Fibroblast of skin of scalp (primary cell): ENCODE results near the gene PSENEN.
"Not testable (repeated sequence)": the region's sequence is repeated elsewhere in the genome, so short reads cannot be mapped to it uniquely, and the experiment has no call there.

ENCODE experiments used
- DNase-seq: peaks from one replicate; pipeline ENCODE4 v3.0.0-alpha.2; 2013

Gene PSENEN

DNA sequence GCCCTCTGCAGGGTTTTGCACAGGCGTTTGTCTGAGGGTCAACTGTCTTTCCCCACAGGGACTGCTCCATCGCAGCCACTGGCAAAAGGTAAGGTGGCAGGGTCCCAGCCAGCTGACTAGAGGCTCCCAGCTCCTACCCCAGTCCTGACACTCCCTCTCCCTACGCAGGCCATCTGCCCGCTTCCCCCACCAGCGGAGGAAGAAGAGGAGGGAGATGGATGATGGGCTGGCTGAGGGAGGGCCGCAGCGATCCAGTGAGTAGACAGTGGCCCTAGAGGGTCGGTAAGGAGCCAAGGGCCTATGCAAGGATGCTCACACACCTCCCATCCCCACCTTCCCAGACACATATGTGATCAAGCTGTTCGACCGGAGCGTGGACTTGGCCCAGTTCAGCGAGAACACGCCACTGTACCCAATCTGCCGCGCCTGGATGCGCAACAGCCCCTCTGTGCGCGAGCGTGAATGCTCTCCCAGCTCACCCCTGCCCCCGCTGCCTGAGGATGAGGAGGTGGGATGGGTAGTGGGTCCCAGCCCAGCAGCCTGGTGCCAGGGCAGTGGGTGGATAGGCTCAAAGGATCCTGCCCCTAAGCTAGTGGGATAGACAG lies 7.4 kb downstream of the PSENEN start:
- no peak for DNase-seq

DNA sequence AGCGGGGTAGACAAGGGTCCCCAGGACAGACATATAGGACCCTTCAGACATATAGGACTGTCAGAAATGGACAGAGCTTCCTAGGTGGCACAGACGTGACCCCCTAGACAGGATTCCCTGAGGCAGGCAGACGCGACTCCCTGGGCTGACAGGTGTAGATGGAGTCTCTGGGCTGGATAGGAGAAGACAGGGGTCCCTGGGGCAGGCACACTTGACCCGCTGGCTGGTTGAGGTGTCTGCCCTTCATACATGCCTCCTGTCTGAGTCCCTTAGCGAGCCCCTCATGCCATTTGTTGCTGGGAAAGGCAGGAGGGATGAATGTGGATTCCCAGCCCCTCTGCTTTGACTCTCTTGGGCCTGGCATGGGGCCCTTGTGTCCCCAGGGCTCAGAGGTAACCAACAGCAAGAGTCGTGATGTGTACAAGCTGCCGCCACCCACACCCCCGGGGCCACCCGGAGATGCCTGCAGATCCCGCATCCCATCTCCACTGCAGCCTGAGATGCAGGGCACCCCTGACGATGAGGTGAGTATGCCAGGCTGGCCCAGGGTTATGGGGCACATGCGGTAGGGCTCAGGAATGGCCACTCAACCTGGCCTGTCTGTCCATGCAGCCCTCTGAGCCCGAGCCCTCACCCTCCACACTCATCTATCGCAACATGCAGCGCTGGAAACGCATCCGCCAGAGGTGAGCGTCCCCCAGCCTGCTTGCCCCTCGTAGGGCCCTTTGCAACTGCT lies 8.4 kb downstream of the PSENEN start:
- DNase-seq, result no peak

DNA sequence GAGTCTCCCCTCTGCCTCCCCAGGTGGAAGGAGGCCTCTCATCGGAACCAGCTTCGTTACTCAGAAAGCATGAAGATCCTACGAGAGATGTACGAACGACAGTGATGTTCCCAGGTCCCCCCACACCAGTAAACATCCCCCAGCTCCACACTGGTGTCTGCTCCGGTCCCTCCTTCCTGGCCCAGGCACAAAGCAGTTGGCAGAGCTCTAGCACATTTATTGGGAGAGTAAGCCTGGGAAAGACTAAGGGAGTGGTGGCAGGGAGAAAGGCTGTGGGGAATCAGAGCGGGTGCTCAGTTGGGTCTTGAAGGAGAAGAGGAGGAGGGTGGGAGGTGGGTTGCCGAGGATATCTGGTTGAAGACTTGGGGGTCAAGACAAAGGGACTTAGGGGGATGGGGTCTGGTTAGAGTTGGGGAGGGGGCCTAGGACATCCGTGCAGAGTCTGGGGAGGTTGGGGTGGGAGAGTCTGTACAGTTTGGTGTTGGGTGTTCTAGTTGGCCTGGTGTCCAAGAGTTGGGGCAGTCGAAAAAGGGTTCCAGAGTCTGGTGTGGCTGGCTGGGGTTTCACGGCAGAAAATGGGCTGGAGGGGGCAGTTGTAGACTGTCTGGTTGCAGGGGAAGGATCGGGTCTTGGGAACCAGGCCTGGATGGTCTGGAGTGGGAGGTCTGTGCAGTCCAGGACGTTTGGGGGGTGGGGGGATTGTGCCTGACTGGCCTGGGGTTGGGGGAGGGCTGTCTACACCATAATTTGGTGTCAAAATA lies 9.1 kb downstream of the PSENEN start:
- DNase-seq, result no peak

DNA sequence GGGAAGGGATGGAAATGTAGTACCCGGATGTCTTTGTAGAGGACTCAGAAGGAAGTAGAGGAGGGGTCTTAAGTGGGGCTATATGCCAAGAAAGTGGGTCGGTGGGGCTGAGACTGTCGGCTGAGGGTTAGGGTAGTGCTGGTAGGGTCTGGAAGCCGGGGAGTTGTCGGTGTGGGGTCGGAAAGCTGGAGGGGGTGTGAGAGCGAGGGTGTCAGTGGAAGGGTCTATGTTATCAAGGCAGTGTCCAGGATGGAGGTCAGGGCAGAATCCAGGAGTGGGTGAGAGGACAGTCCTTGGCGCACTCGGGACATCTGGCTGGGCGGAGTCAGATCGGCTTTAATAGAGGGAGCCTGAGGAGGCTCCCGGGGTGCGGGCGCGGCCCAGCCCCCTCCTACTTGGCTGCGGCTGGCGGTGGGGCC lies 9.7 kb downstream of the PSENEN start:
- no peak for DNase-seq

DNA sequence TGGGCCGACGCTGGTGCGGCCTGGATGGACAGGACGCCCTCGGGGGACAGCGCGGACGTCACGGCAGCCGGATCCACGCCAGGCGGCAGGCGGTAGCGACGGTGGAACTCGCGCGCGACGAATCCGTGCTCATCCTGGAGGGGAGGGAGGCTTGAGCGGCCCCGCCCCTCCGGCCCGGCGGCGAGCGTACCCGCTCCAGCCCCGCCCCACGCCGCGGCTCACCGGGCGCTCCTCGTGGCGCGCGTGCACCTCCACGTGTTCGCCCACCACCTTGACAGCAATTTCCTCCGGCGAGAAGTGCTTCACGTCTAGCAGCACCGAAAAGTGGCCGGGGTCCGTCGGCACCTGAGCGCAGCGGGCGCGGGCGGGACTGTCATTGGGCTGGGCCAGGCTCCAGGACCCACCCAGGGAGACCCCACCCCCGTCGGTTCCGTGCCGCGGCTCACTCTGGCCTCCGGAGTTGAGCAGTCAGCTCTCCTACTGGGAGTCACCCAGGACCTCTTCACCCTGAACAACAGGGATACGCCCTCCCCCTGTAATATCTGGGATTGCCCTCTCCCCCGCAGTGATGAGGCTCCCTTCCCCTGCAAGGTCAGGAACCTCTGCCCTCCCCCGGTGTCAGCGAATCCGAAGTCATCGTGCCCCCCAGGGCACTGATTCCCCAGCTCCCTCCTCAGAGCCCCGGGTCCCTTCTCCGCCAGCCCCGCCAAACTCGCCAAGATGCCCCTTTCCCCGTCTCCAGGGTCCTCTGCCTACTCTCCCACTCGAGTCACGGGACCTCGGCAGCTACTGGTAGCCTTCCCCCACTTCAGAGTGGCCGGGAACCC lies 10.3 kb downstream of the PSENEN start:
- DNase-seq, result peak; percentile 47

DNA sequence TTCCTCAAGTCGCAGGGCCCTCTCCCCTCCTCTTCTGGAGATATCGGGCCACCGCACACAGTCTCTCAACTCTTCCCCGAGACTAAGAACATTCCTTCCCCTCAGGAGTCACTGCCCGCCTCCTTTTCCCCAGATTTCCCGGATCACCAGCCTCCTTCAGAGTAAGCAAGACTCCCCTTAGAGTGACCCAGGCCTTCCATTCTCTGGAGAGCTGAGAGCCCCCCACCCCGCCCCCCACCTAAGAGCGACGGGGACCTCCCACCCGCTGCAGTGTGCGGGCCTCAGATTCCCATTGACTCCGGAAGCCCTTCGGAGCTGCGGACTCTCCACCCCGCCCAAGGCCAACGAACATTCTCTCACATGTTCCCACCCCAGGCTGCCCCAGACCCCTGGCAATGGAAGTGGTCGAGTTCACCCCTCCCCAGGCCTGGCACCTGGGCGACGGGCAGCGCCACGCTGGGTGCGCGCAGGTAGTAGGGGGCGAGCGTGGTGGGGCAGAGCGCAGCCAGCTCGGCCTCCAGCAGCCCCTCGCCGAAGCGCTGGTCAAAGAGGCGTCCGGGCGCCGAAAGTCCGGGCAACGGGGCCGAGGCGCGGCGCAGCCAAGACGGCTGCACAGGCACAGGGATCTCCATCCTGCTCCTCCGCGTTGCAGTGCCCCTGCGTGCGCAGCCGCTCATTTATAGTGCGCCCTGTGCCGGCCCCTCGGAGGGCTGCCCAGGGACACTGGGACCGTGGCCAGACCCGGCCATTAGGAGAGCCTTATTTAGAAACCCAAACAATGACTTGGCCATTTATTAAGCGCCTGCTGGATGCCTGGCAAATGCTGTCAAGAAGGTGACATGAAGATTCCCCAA lies 11.2 kb downstream of the PSENEN start, which contains the start of gene HSPB6:
Gene HSPB6, minus strand, starts transcription at position 653 of the 854 bp plus-strand sequence. Its CDS starts 21 bp downstream, at position 632.
- peak; percentile 64 for DNase-seq

DNA sequence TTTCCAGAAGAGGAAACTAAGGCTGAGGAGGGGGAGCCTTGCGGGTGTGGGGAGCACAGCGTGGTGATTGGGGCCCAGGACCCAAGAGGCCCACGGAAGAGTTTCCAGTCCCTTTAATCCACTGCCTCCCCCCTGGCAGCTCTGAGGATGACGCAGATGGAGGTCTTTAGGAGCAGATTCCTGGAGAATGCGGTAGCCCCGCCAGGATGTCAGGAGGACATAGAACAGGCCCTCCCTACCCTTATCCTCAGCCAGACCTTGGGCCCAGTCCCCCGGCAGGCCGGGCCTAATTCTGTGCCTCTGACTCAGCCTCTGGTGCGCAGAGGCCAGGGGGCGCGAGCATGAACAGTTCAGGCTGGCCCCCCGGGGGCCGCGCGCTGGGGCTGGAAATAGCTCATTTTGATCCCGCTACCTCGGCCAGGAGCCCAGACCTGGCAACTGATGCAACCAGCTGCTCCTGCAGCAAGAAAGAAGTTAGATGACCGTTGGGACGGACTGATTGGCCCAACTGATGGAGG lies 11.8 kb downstream of the PSENEN start:
- DNase-seq, result peak; percentile 92

DNA sequence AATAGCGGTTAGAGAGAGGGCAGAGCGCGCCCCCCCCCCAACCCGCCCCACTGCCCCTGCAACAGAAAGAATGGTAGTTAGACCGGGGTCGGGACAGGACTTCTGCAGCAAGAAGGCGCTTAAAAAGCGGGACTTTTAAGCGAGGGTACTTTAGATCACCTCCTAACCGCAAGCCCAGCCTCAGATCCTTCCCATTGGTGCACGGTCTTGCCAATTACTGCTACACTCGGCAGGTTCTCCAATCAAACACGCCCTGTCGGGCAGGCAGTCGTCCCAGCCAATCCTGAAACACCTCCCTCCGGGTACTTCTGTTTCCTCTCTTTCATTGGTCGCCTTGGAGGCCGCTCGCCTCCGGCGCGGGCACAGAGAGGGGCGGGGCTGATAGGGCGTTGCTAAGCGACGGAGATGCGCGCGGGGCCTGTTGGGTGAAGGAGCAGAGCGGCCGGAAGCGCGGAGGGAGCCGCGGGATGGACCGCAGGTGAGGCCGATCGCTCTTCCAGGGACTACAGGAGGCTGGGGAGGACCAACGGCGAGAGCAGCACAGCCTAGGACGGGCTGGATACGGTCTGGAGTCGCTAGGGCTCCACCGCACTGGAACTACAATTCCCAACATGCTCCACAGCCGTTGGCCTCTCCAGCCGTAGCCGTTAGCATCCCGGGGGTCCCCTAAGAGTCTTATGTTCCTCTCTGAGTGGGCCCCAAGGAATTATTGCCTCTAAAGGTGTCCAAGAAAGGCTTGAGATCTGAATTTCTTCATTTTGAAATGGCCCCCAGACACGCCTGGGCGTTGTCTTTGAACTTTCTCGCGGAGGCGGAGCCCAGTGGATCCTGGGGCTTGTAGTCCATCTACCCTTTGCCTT lies 12.5 kb downstream of the PSENEN start, which contains the start of gene PROSER3:
Gene PROSER3, plus strand, starts transcription at position 428 of the 860 bp plus-strand sequence. Its CDS starts 40 bp downstream, at position 468.
- peak; percentile 100 for DNase-seq

DNA sequence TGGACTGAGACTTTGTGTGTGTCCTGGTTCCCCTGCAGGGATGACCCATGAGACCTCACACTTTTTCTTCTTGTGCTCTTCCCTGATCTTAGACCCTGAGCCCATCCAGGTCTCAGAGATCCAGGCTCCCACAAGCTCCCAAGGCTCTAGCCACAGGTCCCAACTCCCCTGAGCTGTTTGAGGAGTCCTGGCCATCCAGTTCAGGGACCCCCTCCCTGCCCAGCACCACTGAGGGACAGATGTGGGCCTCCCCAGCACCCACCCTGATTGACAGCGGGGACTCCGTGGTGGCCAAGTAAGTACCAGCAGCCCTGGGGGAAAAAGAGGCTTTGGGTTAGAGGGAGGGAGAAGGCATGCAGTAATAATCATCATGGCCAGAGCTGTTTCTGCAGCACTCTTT lies 14.2 kb downstream of the PSENEN start:
- DNase-seq, result no peak

DNA sequence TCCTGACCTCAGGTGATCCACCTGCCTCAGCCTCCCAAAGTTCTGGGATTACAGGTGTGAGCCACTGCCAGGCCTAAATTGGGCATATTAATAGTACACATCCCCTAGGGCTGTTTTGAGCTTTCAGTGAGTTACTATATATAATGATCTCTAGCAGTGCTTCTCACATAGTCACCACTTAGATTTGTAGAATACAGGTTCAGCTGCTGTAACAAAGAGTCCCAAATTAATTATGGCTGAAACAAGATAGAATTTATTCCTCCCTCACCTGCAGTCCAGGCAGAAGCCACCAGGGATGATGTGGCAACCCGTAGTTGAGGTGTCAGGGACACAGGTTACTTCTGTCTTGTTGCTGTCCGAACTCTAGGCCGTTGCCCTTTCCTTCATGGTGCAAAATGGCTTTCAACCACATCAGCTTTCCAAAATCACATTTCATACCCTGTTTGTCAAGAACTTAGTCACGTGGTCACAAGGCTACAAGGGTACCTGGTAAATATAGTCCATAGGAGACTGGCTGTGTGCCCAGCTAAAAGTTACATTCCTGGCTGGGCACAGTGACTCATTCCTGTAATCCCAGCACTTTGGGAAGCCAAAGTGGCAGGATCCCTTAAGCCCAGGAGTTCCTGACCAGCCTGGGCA lies 15.4 kb downstream of the PSENEN start:
- no peak for DNase-seq

DNA sequence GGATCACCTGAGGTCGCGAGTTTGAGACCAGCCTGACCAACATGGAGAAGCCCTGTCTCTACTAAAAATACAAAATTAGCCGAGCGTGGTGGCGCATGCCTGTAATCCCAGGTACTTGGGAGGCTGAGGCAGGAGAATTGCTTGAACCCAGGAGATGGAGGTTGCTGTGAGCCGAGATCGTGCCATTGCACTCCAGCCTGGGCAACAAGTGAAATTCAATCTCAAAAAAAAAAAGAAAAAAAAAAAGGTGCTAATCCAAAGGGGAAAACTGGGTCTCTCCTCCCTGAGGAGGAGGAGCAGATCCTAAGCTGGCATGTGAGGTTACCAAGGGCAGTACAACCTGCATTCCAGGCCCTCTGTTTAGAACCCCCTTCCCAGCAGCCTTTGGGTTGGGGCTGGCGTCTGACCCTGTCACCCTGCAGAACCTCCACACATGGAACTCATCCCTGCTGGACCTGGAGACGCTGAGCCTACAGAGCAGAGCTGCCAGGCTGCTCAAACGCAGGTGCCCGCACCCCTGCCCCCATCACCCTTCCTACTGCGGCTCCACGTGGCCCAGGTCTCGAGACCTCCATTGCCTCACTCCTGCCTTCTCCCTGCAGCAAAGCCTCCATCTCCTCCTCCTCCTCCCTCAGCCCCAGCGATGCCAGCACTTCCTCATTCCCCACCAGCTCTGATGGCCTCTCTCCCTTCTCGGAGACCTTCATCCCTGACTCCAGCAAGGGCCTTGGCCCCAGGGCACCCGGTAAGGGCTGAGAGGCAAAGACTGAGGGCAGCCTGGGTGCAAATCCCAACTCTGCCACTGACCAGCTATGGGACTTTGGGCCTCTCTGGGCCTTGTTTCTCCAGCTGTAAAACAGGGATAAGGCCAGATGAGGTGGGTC lies 19.2 kb downstream of the PSENEN start:
- no peak for DNase-seq

DNA sequence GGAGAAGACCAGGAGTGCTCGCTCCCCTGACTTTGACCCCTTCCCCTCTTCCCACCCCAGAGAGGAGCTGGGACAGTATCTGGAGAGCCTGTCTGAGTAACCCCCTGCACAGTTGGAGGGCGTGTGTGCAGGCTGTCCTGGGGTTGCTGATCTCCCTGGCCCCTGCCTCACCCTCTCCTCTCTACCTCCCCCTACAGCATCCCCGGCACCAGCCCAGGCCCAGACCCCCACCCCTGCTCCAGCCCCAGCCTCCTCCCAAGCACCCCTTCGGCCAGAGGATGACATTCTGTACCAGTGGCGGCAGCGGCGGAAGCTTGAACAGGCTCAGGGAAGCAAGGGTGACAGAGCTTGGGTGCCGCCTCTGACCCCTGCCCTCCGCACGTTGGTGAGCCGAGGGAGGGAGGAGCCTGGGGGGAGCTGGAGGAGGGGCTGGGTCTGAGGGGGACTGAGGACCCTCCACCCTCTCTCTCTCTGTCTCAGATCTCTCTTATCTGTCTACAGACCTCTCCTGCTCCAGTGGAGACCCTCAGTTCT lies 21.2 kb downstream of the PSENEN start:
- DNase-seq, result no peak

DNA sequence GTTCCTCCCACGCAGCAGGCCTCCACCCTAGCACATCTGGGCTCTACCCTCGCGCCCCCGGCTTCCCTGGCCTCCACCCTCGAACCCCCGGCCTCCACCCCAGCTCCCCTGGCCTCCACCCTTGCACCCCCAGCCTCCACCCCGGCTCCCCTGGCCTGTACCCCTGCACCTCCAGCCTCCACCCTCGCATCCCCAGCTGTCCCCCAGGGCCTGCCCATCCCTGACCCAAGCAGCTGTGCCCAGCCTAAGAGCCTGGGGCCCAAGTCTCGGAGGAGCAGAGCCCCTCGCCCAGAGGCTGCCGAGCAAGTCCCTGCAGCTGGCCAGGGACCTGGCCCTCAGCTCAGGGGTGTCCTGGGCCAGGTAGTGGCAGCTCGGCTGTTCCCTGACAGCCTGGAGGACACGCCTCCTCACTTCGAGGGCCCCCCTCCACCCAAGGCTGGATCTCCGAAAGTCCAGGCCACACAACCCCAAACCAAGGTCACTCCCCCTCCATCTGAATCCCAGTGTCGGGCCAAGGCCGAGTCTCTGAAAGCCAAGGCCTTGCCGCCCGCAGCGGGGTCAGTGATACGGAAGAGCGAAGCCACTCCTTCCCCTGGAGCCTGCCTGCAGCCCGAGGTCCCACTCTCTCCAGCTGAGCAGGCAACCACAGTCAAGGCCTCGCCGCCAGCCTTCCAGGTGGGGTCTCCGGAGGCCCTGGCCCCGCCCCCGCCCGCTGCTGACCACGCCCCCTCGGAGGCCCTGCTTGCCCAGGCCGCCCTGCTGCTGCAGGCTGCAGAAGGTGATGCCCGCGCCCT lies 22.0 kb downstream of the PSENEN start:
- no peak for DNase-seq

DNA sequence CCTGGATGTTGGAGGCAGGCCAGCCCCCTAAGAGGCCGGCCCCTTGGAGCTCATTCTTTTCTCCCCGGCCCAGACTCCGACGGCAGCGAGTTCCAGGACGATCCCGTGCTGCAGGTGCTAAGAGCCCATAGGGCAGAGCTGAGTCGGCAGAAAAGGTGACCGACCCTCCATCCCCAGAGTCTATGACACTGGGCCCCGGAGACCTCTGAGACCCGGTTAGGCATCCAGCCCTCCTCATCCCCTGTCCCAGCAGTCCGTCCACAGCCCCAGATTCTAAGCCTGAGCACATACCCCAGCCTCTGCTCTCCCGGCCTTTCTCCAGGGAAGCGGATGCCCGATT lies 22.6 kb downstream of the PSENEN start:
- no peak for DNase-seq

DNA sequence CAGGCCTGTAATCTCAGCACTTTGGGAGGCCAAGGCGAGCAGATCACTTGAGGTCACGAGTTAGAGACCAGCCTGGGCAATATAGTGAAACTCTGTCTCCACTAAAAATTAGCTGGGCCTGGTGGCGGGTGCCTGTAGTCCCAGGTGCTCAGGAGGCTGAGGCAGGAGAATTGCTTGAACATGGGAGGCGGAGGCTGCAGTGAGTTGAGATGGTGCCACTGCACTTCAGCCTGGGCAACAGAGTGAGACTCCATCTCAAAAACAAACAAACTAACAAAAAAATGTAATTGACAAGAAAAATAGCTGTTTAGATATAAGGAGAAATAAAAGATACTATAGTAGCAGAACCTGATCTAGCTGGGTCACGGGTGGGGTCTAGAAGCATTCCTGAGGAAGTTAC lies 26.9 kb downstream of the PSENEN start:
- DNase-seq, result not testable (repeated sequence)

DNA sequence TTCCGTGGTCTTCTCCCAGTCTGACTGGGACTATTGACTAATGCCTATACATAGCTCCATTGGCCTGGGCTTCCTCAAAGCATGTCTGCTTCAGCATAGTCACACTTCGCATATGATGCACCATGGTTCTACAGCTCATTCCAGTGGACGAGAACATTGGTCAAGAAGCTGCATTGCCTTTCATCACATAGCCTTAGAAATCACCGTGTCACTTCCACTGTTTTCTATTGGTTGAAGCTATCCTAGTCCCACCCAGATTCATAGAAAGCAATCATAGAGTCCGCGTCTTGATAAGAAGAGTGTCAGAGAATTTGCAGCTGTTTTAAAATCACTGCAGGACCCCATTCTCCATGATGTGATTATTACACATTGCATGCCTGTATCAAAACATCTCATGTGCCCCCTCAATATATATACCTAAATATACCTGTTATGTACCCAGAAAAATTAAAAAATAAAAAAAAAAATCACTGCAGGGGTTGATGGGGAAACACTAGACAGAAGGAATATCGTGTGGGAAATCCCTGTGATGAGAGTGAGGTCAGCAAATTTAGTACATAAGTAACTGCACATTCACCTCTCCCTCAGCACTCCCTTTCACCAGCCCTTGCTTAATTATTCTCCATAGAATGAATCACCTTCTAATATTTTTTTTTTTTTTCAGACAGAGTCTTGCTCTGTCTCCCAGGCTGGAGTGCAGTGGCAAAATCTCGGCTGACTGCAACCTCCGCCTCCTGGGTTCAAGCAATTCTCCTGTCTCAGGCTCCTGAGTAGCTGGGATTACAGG lies 27.8 kb downstream of the PSENEN start:
- DNase-seq, result no peak
